Body of pancreas (tissue), 4 donors: Measurements from ENCODE around the gene NDRG3.

Experiments used
- CTCF ChIP-seq, 7 experiments: fragments of 450-650 bp in 4 of 7; fragments of 200-600 bp in 3 of 7; sonication (generic) in 3 of 7; IDR thresholded peaks; one replicate each; pipeline ENCODE4 v1.5.1; 2016 to 2019; ENCODE audit warnings: antibody characterized with exemption in 7 of 7
- POLR2A ChIP-seq, 3 donors: fragments of 450-650 bp; IDR thresholded peaks; one replicate each; pipeline ENCODE4 v1.6.1; 2016; ENCODE audit warnings: antibody characterized with exemption in 3 of 3, mild to moderate bottlenecking in 2 of 3

GRCh38 chr20:36631646-36632045 is 114.2 kb downstream of the NDRG3 start:
- TF ChIP-seq CTCF (IDR thresholded peaks at IDR 0.05): no peak
- no peak for TF ChIP-seq POLR2A (IDR thresholded peaks at IDR 0.05)
